Loucy (cell line): ENCODE measurements around the gene CDHR1.

Experiments used
- H2AFZ ChIP-seq: fragments of 200-600 bp; sonication (generic); 2 replicates; pipeline ENCODE4 v1.6.0; 2016; ENCODE audit warnings: antibody characterized with exemption, mild to moderate bottlenecking, low read length, moderate library complexity
- H3F3A ChIP-seq: fragments of 200-600 bp; 2 replicates; pipeline ENCODE4 v1.6.0; 2016; ENCODE audit warnings: antibody characterized with exemption, low read depth, mild to moderate bottlenecking
- H3K27me3 ChIP-seq: fragments of 200-600 bp; sonication (generic); 2 replicates; pipeline ENCODE4 v1.6.1; 2014; ENCODE audit warnings: low read length, mild to moderate bottlenecking; ENCODE audit not compliant: insufficient read depth, poor library complexity, severe bottlenecking
- H3K36me3 ChIP-seq: fragments of 200-600 bp; sonication (generic); 2 replicates; pipeline ENCODE4 v1.6.1; 2016; ENCODE audit warnings: low read length; ENCODE audit not compliant: insufficient read depth
- H3K4me1 ChIP-seq: fragments of 200-600 bp; sonication (generic); 2 replicates; pipeline ENCODE4 v1.5.1; 2014; ENCODE audit warnings: low read length, mild to moderate bottlenecking; ENCODE audit not compliant: insufficient read depth, poor library complexity, severe bottlenecking
- H3K4me2 ChIP-seq: fragments of 200-600 bp; sonication (generic); 2 replicates; pipeline ENCODE4 v1.6.0; 2014; ENCODE audit warnings: antibody characterized with exemption, low read length, low read depth, mild to moderate bottlenecking; ENCODE audit not compliant: poor library complexity, severe bottlenecking
- H3K4me3 ChIP-seq: fragments of 200-600 bp; sonication (generic); 2 replicates; pipeline ENCODE4 v1.5.1; 2014; ENCODE audit warnings: low read length, mild to moderate bottlenecking, mixed read lengths; ENCODE audit not compliant: poor library complexity, severe bottlenecking
- H3K79me2 ChIP-seq: fragments of 200-600 bp; sonication (generic); 2 replicates; pipeline ENCODE4 v1.6.1; 2014; ENCODE audit warnings: low read length; ENCODE audit not compliant: insufficient read depth
- H3K9ac ChIP-seq: fragments of 200-600 bp; sonication (generic); 2 replicates; pipeline ENCODE4 v1.6.0; 2014; ENCODE audit warnings: mild to moderate bottlenecking, low read depth, low read length, moderate library complexity; ENCODE audit not compliant: poor library complexity, severe bottlenecking
- H3K9me2 ChIP-seq: fragments of 200-600 bp; sonication (generic); replicated peaks from 2 replicates; pipeline ENCODE4 v1.6.1; 2016; ENCODE audit warnings: low read depth, low read length, mixed read lengths
- H3K9me3 ChIP-seq: fragments of 200-600 bp; sonication (generic); 2 replicates; pipeline ENCODE4 v1.6.1; 2014; ENCODE audit warnings: mild to moderate bottlenecking, antibody characterized with exemption, low read length, low read depth; ENCODE audit not compliant: insufficient read depth
- H4K20me1 ChIP-seq: fragments of 200-600 bp; sonication (generic); 2 replicates; pipeline ENCODE4 v1.6.0; 2014; ENCODE audit warnings: antibody characterized with exemption, low read length, mild to moderate bottlenecking; ENCODE audit not compliant: insufficient read depth, poor library complexity, severe bottlenecking
- EZH2phosphoT487 ChIP-seq: fragments of 200-600 bp; IDR thresholded peaks from 2 replicates; pipeline ENCODE4 v1.6.1; 2018; ENCODE audit warnings: antibody characterized with exemption, mild to moderate bottlenecking, moderate library complexity, borderline replicate concordance
- TF ChIP-seq, protein P1 (sequence below): fragments of 200-600 bp; sonication (generic); conservative IDR thresholded peaks from 2 replicates; pipeline ENCODE4 v1.5.1; 2014; ENCODE audit warnings: mild to moderate bottlenecking, antibody characterized with exemption, low read length

CDHR1 gene

GRCh38 chr10:84205853-84206525, 11.7 kb downstream of the CDHR1 start:
- Histone ChIP-seq H3K27me3 (no peaks in the 10 kb centered on the region), H3K36me3 (no peaks in the 10 kb centered on the region)
- TF ChIP-seq, protein P1, sequence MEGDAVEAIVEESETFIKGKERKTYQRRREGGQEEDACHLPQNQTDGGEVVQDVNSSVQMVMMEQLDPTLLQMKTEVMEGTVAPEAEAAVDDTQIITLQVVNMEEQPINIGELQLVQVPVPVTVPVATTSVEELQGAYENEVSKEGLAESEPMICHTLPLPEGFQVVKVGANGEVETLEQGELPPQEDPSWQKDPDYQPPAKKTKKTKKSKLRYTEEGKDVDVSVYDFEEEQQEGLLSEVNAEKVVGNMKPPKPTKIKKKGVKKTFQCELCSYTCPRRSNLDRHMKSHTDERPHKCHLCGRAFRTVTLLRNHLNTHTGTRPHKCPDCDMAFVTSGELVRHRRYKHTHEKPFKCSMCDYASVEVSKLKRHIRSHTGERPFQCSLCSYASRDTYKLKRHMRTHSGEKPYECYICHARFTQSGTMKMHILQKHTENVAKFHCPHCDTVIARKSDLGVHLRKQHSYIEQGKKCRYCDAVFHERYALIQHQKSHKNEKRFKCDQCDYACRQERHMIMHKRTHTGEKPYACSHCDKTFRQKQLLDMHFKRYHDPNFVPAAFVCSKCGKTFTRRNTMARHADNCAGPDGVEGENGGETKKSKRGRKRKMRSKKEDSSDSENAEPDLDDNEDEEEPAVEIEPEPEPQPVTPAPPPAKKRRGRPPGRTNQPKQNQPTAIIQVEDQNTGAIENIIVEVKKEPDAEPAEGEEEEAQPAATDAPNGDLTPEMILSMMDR = no peak; the same call in 1 of the 2 replicates
- no peak for TF ChIP-seq EZH2phosphoT487

GRCh38 chr10:84208023-84208422, 13.7 kb downstream of the CDHR1 start:
- Histone ChIP-seq H3K79me2 (no peaks in the 10 kb centered on the region), H3K9me3 (no peaks in the 10 kb centered on the region), H3K4me2 (no peak overlapping the region), H3K36me3 (no peaks in the 10 kb centered on the region), H4K20me1 (no peaks in the 10 kb centered on the region), H2AFZ (no peak overlapping the region), H3K4me3 (no peak overlapping the region), H3K4me1 (no peaks in the 10 kb centered on the region), H3K9me2 (no peaks in the 10 kb centered on the region), H3K9ac (no peak overlapping the region), H3K27me3 (no peaks in the 10 kb centered on the region), H3F3A (no peaks in the 10 kb centered on the region)
- TF ChIP-seq, protein P1 = no peak
- TF ChIP-seq EZH2phosphoT487 = no peak

More at GRCh38 chr10:84205853-84206525, 11.7 kb downstream of the CDHR1 start:
- Histone ChIP-seq H3K4me3 (no peak overlapping the region), H3K9me3 (no peaks in the 10 kb centered on the region), H3K9me2 (no peaks in the 10 kb centered on the region), H3F3A (no peaks in the 10 kb centered on the region), H3K9ac (no peak overlapping the region), H2AFZ (no peak overlapping the region), H3K4me2 (no peak overlapping the region), H3K4me1 (no peaks in the 10 kb centered on the region), H3K79me2 (no peaks in the 10 kb centered on the region), H4K20me1 (no peaks in the 10 kb centered on the region)

GRCh38 chr10:84211566-84211965, 17.2 kb downstream of the CDHR1 start:
- H3K4me3 ChIP-seq = no peak overlapping the region
- no peak for TF ChIP-seq EZH2phosphoT487
- TF ChIP-seq, protein P1 = no peak
- no peaks in the 10 kb centered on the region for H3K4me1 ChIP-seq
- H3K4me2 ChIP-seq = no peak overlapping the region
- H3K9ac ChIP-seq = no peak overlapping the region
- no peaks in the 10 kb centered on the region for H3K79me2 ChIP-seq
- no peaks in the 10 kb centered on the region for H3F3A ChIP-seq
- no peaks in the 10 kb centered on the region for H3K9me3 ChIP-seq
- no peak overlapping the region for H2AFZ ChIP-seq
- H3K9me2 ChIP-seq = no peaks in the 10 kb centered on the region
- no peaks in the 10 kb centered on the region for H3K27me3 ChIP-seq
- no peaks in the 10 kb centered on the region for H3K36me3 ChIP-seq
- no peaks in the 10 kb centered on the region for H4K20me1 ChIP-seq
